GM19397 (cell line): Measurements from ENCODE around the gene GCN1.

Source experiments
- ATAC-seq: cut with Tn5 transposase; IDR thresholded peaks from one replicate; pipeline ENCODE4 v1.9.1; 2021; ENCODE audit warnings: mild to moderate bottlenecking, moderate library complexity; ENCODE audit not compliant: unreplicated experiment

The GCN1 gene

GRCh38 chr12:120095736-120096135 is 98.8 kb downstream of the GCN1 start:
- ATAC-seq = no peak

- no peak for ATAC-seq
These were observed 99.2 kb downstream of the GCN1 start for GRCh38 chr12:120095331-120095730.

GRCh38 chr12:120094485-120094884 is 100.0 kb downstream of the GCN1 start:
- no peak for ATAC-seq

- ATAC-seq = no peak
These were observed 100.7 kb downstream of the GCN1 start for GRCh38 chr12:120093592-120094355.

GRCh38 chr12:120093336-120093591 is 101.3 kb downstream of the GCN1 start:
- ATAC-seq = no peak

GRCh38 chr12:120092551-120093335 is 101.8 kb downstream of the GCN1 start:
- ATAC-seq = no peak

GRCh38 chr12:120091371-120092090 is 103.0 kb downstream of the GCN1 start:
- ATAC-seq = no peak

- ATAC-seq = no peak
These were observed 103.8 kb downstream of the GCN1 start for GRCh38 chr12:120090626-120091295.

- no peak for ATAC-seq
These were observed 104.3 kb downstream of the GCN1 start for GRCh38 chr12:120090206-120090605.

- ATAC-seq = no peak
These were observed 104.7 kb downstream of the GCN1 start for GRCh38 chr12:120089796-120090195.

- no peak for ATAC-seq
These were observed 105.4 kb downstream of the GCN1 start for GRCh38 chr12:120089105-120089504.

- ATAC-seq = peak; percentile 96
These were observed 107.5 kb downstream of the GCN1 start for GRCh38 chr12:120086801-120087621.

GRCh38 chr12:120085920-120086645 is 108.4 kb downstream of the GCN1 start:
- ATAC-seq = no peak

GRCh38 chr12:120081641-120082040 is 112.9 kb downstream of the GCN1 start:
- ATAC-seq = no peak

GRCh38 chr12:120079411-120080400 is 114.8 kb downstream of the GCN1 start:
- no peak for ATAC-seq

GRCh38 chr12:120078868-120079267 is 115.6 kb downstream of the GCN1 start:
- no peak for ATAC-seq

- ATAC-seq = no peak
These were observed 117.3 kb downstream of the GCN1 start for GRCh38 chr12:120077260-120077659.
